ENCODE measurements around the gene ADPRHL1. TPM values are rescaled to one million over a fixed set of nuclear protein-coding genes. Genes with fewer than 3 reads are reported as not detected.
"Not testable (repeated sequence)": the region's sequence is repeated elsewhere in the genome, so short reads cannot be mapped to it uniquely, and the experiment has no call there.

The ADPRHL1 gene
- total RNA-seq, 4 donors from 2014 or later, result 3.9 to 15.2 (median 5.8) TPM; not detected in 1

DNA sequence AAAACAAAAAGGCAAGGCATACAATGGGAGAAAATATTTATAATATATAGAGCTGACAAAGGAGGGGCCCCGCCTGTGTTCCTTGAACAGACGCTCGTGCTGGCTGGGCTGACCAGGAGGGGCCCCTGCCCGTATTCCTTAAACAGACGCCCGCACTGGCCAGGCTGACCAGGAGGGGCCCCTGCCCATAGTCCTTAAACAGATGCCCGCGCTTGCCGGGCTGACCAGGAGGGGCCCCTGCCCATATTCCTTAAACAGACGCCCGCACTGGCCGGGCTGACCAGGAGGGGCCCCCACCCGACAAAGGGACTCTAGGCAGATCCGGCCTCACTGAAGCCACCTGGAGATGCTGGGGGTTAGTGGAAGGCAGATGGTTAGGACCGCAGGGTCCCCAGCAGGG is 9.3 kb downstream of the ADPRHL1 start:
- Histone ChIP-seq H3K4me3 (no peak overlapping the region), H3K4me1 (peaks cover 0 to 5% (median 0%) of the 10 kb centered on the region in 4 donors), H3K36me3 (no peaks in the 10 kb centered on the region), H3K9me3 (no peaks in the 10 kb centered on the region), H3K27ac (no peak overlapping the region), H3K27me3 (no peaks in the 10 kb centered on the region)
- peak in 1 of 3 donors; percentile 22 for DNase-seq
- TF ChIP-seq, protein P1, sequence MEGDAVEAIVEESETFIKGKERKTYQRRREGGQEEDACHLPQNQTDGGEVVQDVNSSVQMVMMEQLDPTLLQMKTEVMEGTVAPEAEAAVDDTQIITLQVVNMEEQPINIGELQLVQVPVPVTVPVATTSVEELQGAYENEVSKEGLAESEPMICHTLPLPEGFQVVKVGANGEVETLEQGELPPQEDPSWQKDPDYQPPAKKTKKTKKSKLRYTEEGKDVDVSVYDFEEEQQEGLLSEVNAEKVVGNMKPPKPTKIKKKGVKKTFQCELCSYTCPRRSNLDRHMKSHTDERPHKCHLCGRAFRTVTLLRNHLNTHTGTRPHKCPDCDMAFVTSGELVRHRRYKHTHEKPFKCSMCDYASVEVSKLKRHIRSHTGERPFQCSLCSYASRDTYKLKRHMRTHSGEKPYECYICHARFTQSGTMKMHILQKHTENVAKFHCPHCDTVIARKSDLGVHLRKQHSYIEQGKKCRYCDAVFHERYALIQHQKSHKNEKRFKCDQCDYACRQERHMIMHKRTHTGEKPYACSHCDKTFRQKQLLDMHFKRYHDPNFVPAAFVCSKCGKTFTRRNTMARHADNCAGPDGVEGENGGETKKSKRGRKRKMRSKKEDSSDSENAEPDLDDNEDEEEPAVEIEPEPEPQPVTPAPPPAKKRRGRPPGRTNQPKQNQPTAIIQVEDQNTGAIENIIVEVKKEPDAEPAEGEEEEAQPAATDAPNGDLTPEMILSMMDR (IDR thresholded peaks at IDR 0.05), result no peak
- TF ChIP-seq POLR2A (IDR thresholded peaks at IDR 0.05), result no peak

DNA sequence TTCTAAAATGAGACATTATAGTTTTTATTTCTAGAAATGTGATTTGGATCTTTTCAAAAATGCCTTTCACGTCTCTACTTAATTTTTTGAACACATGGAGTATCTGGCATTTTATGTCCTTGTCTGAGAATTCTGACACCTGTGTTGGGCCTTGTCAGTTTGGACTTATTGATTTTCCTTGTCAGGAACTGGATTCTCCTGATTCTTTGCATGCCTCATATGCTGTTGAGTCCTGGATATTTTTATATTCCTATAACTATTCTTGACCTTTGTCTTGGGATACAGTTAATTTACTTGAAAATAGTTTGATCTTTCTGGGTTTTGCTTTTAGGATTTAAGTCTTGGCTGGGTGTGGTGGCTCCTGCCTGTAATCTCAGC is 10.3 kb downstream of the ADPRHL1 start:
- no peak for DNase-seq
- Histone ChIP-seq H3K27ac (no peak overlapping the region), H3K4me1 (peaks cover 0 to 5% (median 0%) of the 10 kb centered on the region in 4 donors), H3K36me3 (no peaks in the 10 kb centered on the region), H3K9me3 (no peaks in the 10 kb centered on the region), H3K4me3 (no peak overlapping the region), H3K27me3 (no peaks in the 10 kb centered on the region)
- TF ChIP-seq, protein P1 (IDR thresholded peaks at IDR 0.05), result no peak

DNA sequence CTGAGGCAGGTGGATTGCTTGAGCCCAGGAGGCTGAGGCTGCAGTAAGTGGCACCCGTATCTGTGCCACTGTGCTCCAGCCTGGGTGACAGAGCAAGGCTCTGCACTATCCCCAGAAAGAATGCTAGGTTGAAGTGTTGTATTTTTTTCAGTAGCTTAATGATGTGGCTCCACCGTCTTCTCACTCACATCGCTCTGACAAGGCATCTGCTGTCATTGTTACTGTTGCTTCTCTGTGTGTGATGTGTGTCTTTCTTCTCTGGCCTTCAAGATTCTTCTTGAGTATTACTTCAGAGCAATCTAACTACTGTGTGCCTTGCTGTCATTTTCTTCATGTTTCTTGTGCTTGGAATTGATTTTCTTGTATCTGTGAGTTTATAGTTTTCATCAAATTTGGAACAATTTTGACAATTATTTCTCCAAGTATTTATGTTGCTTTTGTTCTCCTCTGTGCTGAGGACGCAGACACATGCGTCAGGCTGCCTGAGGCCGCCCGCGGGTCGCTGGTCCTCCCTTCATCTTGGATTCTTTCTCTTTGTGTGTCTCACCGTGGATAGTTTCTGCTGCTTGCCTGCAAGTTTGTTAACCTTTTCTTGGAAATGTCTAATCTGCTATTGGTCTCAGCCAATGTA is 10.8 kb downstream of the ADPRHL1 start:
- Histone ChIP-seq H3K4me3 (no peak overlapping the region), H3K27me3 (no peaks in the 10 kb centered on the region), H3K36me3 (no peaks in the 10 kb centered on the region), H3K4me1 (peaks cover 0 to 5% (median 0%) of the 10 kb centered on the region in 4 donors), H3K27ac (no peak overlapping the region), H3K9me3 (no peaks in the 10 kb centered on the region)
- no peak for TF ChIP-seq POLR2A (IDR thresholded peaks at IDR 0.05)
- TF ChIP-seq, protein P1 (IDR thresholded peaks at IDR 0.05), result no peak
- peak in 1 of 3 donors; percentile 23 for DNase-seq

DNA sequence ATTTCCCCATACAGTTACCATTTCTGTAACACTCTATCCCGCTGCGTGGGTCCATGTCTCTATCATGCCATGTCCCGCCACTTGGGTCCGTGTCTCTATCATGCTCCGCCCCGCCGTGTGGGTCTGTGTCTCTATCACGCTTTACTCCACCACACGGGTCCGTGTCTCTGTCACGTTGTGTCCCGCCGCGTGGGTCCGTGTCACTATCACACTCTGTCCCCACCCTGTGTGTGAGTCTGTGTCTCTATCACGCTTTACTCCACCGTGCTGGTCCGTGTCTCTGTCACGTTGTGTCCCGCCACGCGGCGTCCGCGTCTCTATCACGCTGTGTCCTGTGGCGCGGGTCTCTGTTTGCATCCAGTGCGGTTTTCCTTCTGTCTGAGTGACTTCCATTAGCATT is 11.6 kb downstream of the ADPRHL1 start:
- no peaks in the 10 kb centered on the region for H3K36me3 ChIP-seq
- TF ChIP-seq, protein P1 (IDR thresholded peaks at IDR 0.05), result no peak
- TF ChIP-seq POLR2A (IDR thresholded peaks at IDR 0.05), result no peak
- H3K9me3 ChIP-seq, result no peaks in the 10 kb centered on the region
- H3K27me3 ChIP-seq, result no peaks in the 10 kb centered on the region
- no peak overlapping the region for H3K4me3 ChIP-seq
- H3K4me1 ChIP-seq, result peaks cover 0 to 5% (median 0%) of the 10 kb centered on the region in 4 donors
- DNase-seq, result peak in 1 of 3 donors; percentile 42
- no peak overlapping the region for H3K27ac ChIP-seq

GRCh38 chr13:113437408-113438010 is 15.8 kb downstream of the ADPRHL1 start:
- Histone ChIP-seq H3K9me3 (no peaks in the 10 kb centered on the region), H3K4me3 (no peak overlapping the region), H3K36me3 (no peaks in the 10 kb centered on the region), H3K27me3 (no peaks in the 10 kb centered on the region), H3K27ac (no peak overlapping the region), H3K4me1 (no peaks in the 10 kb centered on the region)
- TF ChIP-seq, protein P1 (IDR thresholded peaks at IDR 0.05), result no peak
- TF ChIP-seq POLR2A (IDR thresholded peaks at IDR 0.05), result no peak
- DNase-seq, result no peak

DNA sequence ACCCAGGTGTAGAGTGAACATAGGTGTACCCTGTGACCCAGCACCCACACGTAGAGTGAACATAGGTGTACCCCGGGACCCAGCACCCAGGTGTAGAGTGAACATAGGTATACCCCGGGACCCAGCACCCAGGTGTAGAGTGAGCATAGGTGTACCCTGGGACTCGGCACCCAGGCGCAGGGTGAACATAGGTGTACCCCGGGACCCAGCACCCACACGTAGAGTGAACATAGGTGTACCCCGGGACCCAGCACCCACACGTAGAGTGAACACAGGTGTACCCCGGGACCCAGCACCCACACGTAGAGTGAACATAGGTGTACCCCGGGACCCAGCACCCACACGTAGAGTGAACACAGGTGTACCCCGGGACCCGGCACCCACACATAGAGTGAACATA is 16.4 kb downstream of the ADPRHL1 start:
- H3K27ac ChIP-seq, H3K4me3 ChIP-seq, H3K27me3 ChIP-seq, DNase-seq, H3K4me1 ChIP-seq, H3K9me3 ChIP-seq, H3K36me3 ChIP-seq: not testable (repeated sequence)

DNA sequence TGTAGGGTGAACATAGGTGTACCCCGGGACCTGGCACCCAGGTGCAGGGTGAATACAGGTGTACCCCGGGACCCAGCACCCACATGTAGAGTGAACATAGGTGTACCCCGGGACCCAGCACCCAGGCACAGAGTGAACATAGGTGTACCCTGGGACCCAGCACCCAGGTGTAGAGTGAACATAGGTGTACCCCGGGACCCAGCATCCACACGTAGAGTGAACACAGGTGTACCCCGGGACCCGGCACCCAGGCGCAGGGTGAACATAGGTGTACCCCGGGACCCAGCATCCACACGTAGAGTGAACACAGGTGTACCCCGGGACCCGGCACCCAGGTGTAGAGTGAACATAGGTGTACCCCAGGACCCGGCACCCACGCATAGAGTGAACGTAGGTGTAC is 17.4 kb downstream of the ADPRHL1 start:
- not testable (repeated sequence) for H3K36me3 ChIP-seq, H3K27ac ChIP-seq, H3K4me1 ChIP-seq, DNase-seq, H3K9me3 ChIP-seq, H3K4me3 ChIP-seq, H3K27me3 ChIP-seq

Data from Peyer's patch (tissue), 4 donors.